Stimulated activated effector memory CD8-positive, alpha-beta T cell treated with anti-CD3 and anti-CD28 coated beads, Interleukin-12 subunit alpha, Interleukin-12 subunit beta, amount 100 ng/mL, for 72 hours (primary cell): Measurements from ENCODE around the gene RBM47.
"Not testable (repeated sequence)": the region's sequence is repeated elsewhere in the genome, so short reads cannot be mapped to it uniquely, and the experiment has no call there.

ENCODE experiments used
- ATAC-seq: fragments of 150-1000 bp; cut with Tn5 transposase; 2 replicates; pipeline ENCODE4 v1.10.0; 2021
- DNase-seq, 2 donors: peaks; one replicate each; pipeline ENCODE4 v3.0.0; 2021 to 2022; ENCODE audit warnings: low spot score in 2 of 2
- H3K27ac Mint-ChIP-seq: one replicate; pipeline ENCODE4 v1.8.0; 2022; ENCODE audit warnings: mild to moderate bottlenecking, mixed read lengths
- H3K36me3 Mint-ChIP-seq: one replicate; pipeline ENCODE4 v1.8.0; 2022; ENCODE audit warnings: mild to moderate bottlenecking, mixed read lengths
- H3K4me1 Mint-ChIP-seq: one replicate; pipeline ENCODE4 v1.8.0; 2022; ENCODE audit warnings: mixed read lengths
- H3K4me3 Mint-ChIP-seq: one replicate; pipeline ENCODE4 v1.8.0; 2022; ENCODE audit warnings: mild to moderate bottlenecking, mixed read lengths
- H3K9me3 Mint-ChIP-seq: one replicate; pipeline ENCODE4 v1.8.0; 2022; ENCODE audit warnings: mixed read lengths

RBM47 gene

DNA sequence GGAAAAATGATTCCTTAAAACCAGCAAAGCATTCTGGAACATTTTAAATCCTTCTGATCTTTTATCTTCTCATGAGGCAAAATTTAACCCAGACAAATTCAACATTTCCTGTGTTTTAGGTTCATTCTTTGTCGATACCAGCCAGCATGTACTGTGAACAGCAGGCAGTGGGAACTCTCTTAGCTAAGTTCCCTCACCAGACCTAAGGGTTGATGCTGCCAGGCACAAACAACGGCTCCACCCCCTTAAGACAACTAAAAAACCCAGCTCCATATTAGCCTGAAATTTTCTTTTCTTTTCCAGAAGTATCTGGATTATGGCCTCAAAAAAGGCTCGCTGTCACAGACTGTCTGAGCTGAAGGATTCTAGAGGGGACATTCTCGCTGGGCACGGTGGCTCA is 2.4 kb upstream of the RBM47 start:
- H3K4me1 Mint-ChIP-seq: peaks cover 14% of the 10 kb centered on the region
- ATAC-seq: no peak
- no peak overlapping the region for H3K4me3 Mint-ChIP-seq
- no peak for DNase-seq
- no peaks in the 10 kb centered on the region for H3K9me3 Mint-ChIP-seq
- H3K27ac Mint-ChIP-seq: no peak overlapping the region
- H3K36me3 Mint-ChIP-seq: no peaks in the 10 kb centered on the region

DNA sequence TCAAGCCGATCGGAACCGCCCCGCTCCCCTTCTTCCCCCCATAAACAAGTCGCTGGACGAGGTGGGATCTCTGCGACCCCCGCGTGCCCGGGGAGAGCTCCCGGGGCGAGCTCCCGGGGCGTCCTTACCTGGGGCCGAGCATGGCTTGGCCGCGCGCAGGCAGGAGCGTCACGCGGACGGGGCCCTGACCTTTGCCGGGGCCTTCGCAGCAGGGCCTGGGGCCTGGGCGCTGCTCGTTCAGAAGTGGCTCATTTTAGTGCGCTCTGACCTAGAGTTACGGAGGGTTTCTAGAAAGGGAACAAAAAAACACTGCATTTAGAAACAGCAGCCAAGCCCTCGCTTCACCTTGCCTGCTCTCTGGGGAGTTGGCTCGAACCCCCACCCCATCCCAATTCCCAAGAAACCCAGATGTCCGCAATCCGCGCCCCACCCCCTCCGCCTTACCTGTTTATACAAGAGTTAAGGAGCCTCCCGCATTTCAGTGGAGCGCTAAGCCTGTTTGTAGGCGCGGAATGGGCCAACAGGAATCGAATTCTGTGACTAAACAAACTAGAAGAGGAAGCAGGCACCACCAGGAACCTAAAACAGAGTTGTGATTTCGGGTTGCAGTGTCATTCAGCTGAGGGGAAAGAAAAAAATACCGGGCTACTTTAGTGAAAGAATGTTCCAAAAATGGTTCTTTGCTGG is 814 bp upstream of the RBM47 start:
- DNase-seq (no peak), ATAC-seq (no peak)
- Mint-ChIP-seq H3K27ac (no peak overlapping the region), H3K36me3 (no peaks in the 10 kb centered on the region), H3K4me3 (peak overlapping the region; percentile 47), H3K4me1 (peaks cover 14% of the 10 kb centered on the region), H3K9me3 (no peaks in the 10 kb centered on the region)

DNA sequence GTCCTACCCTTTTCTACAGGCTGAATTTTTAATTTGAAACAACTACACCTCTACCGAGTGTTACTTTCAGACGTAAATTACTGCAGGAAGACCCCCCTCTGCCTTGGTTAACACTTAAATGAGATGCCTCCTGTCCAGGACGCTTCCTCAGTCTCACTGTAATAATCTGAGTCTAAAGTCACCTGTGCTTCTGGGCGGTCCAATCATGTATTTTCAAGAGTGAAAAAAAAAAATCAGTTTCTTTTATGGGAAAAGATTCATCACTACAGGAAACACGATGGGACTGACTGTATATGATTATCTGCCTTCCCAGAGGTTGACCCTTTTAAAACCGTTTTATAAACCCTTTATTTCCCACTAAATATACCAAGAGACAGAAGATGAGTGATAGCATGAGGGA is 776 bp downstream of the RBM47 start:
- no peak for DNase-seq
- Mint-ChIP-seq H3K4me3 (peak overlapping the region; percentile 47), H3K9me3 (no peaks in the 10 kb centered on the region), H3K36me3 (no peaks in the 10 kb centered on the region), H3K4me1 (peaks cover 14% of the 10 kb centered on the region), H3K27ac (no peak overlapping the region)
- ATAC-seq: no peak

DNA sequence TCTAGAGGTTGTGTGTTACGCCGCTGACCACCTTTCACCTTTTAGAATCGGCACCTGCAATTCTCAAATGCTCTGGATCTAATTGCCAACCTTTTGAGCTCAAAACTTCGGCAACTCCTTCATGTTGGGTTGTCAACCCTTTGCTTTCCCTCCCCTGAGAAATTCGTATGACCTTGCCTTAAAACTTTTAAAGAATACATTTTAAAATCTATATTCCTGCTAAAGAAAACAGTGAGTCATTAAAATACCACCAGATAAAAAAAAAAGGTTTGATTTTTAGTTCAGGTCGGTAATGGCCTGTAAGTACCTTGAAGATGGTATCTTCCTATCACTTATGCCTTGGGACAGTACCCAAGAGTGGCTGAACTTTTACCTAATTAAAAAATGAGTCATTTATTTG is 1.3 kb downstream of the RBM47 start:
- not testable (repeated sequence) for H3K4me3 Mint-ChIP-seq, H3K9me3 Mint-ChIP-seq, DNase-seq, ATAC-seq, H3K36me3 Mint-ChIP-seq, H3K27ac Mint-ChIP-seq
- H3K4me1 Mint-ChIP-seq: peaks cover 14% of the 10 kb centered on the region

DNA sequence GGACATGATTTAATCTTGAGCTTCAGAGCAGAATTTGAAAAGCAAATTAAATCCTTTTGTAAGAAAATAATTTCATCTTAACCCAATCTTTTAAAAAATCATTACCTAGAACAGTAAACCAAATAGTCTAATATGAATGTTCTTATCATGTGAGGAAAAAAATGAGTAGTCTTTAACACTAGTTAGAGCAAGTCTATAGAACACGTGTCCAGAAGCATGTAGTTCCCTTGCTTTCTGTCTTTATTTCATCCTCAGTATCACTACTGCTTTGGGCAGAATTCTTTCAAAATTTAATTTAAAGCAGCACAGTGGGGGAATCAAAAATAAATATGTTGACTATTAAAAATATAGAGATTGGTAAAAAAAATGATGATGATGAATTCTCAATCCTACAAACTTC is 2.1 kb downstream of the RBM47 start:
- ATAC-seq (no peak), DNase-seq (no peak)
- Mint-ChIP-seq H3K4me3 (no peak overlapping the region), H3K9me3 (no peaks in the 10 kb centered on the region), H3K36me3 (no peaks in the 10 kb centered on the region), H3K27ac (no peak overlapping the region), H3K4me1 (peaks cover 14% of the 10 kb centered on the region)

DNA sequence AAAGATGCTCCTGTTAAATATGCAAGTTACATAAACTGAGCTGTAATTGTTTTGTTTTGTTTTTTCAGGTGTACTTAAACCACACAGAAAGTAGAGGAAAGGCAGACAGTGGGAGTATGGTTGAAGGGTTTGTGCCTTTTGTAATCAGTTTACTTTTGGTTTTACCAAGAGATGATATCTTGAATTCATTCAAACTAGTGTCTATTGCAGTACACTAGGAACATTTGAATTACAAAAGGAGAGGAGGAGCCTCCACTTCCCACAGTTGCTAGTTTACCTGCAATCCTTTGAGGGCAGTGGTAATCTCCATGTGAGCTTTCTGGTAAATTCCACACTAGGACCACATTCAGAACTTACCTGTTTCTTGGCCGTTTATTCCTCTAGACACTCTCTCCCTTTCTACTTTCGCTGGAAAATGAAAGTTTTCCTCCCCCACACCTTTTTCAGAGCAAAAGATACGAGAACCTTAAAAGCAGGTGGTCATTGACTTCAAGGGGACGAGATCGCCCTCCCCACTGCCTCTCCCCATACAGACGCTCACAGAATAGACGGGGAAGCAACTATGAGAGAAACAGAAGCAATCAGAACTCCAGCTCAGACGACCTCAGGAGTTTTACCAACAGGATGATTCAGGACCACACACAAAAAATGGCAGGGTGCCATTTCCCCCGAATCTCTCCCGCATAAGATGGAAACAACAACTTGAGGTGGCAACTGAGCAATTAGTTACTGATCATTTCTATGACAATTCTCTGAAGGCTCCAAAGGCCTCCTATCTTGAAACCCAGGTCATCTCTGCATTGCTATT is 3.3 kb downstream of the RBM47 start:
- ATAC-seq (no peak), DNase-seq (no peak)
- Mint-ChIP-seq H3K4me1 (peaks cover 21% of the 10 kb centered on the region), H3K9me3 (peaks cover 2% of the 10 kb centered on the region), H3K4me3 (no peak overlapping the region), H3K27ac (no peak overlapping the region), H3K36me3 (no peaks in the 10 kb centered on the region)

DNA sequence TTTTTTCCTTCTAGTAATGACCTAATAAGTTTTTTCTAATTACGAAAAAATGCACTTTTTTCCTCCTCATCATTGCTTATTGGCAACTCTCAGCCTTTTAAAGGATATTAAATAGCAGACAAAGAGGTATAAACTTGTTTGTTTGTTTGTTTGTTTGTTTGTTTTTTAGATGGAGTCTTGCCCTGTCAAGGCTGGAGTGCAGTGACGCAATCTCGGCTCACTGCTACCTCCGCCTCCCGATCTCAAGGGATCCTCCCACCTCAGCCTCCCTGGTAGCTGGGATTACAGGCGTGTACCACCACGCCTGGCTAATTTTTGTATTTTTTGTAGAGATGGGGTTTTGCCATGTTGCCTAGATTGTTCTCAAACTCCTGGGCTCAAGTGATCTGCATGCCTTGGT is 6.0 kb downstream of the RBM47 start:
- H3K9me3 Mint-ChIP-seq: peaks cover 2% of the 10 kb centered on the region
- DNase-seq: no peak

DNA sequence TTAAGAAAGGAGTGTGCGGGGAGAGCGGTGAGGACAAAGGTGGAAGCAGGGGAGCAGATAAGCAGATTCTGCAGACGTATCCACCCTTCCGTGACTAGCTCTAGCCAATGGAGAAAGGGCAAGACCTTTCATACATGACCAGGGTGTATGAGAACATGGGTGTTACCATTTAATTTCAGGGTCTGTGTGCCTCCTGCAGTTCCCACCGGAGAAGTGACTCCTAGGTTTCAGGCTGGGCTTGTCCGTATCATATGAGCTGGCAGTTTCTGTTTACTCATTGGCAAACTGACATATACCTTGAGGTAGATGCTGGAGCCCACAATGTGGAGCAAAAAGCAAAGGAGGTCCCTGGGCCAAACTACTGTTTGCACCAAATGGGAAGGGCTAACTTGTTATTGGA is 6.8 kb downstream of the RBM47 start:
- no peak overlapping the region for H3K4me3 Mint-ChIP-seq
- DNase-seq: no peak

More for the DNA sequence above, 6.0 kb downstream of the RBM47 start:
- Mint-ChIP-seq H3K27ac (no peak overlapping the region), H3K4me1 (peaks cover 7% of the 10 kb centered on the region), H3K36me3 (no peaks in the 10 kb centered on the region), H3K4me3 (no peak overlapping the region)
- no peak for ATAC-seq

DNA sequence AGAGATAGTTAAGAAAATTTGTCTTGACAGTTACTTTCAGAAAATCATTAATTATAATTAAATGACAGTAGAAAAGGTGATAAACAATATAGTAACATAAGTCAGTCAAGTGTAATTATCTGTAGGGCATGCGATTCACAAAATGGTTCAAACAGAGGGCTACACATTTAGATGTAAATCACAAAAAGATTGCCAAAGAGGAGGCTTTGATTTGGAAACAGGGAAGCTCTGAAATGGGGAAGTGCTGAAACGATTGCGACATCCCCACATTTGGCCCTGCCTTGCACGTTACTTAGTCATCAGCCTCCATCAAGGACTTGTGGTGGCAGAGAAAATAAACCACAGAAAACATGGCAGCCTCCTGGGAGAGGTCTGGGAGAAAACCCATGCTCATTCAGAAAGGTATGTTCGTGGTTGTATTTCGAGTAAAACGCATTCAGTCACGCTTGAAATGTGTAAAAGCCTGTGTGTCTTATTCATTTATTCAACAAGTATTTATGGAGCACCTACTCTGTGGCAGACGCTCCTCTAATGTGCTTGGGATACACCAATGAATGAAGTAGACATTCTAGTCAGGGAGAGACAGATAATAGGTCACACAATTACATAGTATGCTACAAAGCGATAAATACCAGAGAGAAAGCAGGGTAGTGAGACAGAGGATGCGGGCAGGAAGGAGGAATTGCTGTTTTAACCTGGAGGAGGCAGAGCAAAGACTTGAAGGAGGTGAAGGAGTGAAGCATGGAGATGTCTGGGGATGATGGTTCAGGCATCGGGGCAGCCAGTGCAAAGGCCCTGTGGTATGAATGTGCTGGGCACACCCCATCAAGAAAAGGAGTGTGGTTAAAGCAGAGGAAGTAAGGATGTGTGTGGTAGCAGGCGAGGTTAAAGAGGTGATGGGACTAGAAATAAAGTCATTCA is 7.8 kb downstream of the RBM47 start:
- Mint-ChIP-seq H3K9me3 (peaks cover 2% of the 10 kb centered on the region), H3K36me3 (no peaks in the 10 kb centered on the region), H3K4me3 (no peak overlapping the region), H3K4me1 (peaks cover 7% of the 10 kb centered on the region), H3K27ac (no peak overlapping the region)
- no peak for DNase-seq
- ATAC-seq: peak; percentile 53

More for the DNA sequence above, 6.8 kb downstream of the RBM47 start:
- peaks cover 7% of the 10 kb centered on the region for H3K4me1 Mint-ChIP-seq
- no peaks in the 10 kb centered on the region for H3K36me3 Mint-ChIP-seq
- H3K27ac Mint-ChIP-seq: no peak overlapping the region
- peaks cover 2% of the 10 kb centered on the region for H3K9me3 Mint-ChIP-seq
- peak; percentile 42 for ATAC-seq

DNA sequence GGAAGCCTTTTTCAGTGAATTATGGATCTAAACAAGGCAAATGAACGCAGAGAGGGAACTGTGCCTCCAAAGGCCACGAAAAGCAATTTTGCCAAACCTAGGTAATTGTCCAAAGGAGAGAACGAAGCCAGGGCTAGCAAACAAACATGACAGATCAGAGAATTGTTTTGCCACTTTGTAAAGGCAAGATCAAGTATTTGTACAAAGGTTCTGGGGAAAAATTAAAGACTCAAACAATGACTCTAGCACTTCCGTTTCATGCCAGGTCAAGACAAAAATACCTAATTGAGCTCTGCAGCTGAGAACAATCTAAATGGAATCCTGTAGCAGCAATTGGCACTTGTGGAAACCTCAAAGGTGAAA is 8.5 kb downstream of the RBM47 start:
- H3K36me3 Mint-ChIP-seq: no peaks in the 10 kb centered on the region
- H3K27ac Mint-ChIP-seq: no peak overlapping the region
- DNase-seq (no peak), ATAC-seq (no peak)
- no peak overlapping the region for H3K4me3 Mint-ChIP-seq
- peaks cover 7% of the 10 kb centered on the region for H3K4me1 Mint-ChIP-seq
- H3K9me3 Mint-ChIP-seq: peaks cover 2% of the 10 kb centered on the region

DNA sequence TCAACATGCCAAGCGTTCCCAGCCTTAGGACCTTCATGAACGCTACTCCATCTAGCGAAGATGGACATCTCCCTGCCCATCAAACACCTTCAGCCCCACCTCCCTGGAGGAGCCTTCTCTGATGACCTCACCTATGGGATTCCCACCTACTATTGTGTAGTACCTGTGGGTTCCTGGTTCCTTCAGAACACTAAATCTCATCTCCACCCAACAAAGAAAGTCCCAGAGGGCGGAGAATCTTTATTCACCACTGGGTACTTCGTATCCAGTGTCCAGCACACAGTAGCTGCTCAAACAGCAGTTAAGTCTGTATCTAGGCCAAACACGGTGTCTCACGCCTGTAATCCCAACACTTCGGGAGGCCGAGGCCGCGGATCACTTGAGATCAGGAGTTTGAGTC is 10.1 kb downstream of the RBM47 start:
- Mint-ChIP-seq H3K36me3 (no peaks in the 10 kb centered on the region), H3K4me1 (peaks cover 7% of the 10 kb centered on the region), H3K27ac (no peak overlapping the region), H3K4me3 (no peak overlapping the region), H3K9me3 (peaks cover 2% of the 10 kb centered on the region)
- ATAC-seq (no peak), DNase-seq (no peak)

DNA sequence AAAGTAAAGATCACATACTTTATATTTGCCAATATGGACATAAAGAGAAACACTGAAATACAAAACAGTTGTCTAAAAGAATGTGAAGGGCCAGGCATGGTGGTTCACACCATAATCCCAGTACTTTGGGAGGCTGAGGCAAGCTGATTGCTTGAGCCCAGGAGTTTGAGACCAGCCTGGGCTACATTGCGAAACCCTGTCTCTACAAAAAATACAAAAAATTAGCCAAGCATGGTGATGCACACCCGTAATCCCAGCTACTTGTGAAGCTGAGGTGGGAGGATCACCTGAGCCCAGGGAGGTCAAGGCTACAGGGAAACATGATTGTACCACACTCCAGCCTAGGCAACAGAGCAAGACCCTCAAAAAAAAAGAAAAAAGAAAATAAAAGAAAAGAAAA is 11.8 kb downstream of the RBM47 start:
- Mint-ChIP-seq H3K36me3 (no peaks in the 10 kb centered on the region), H3K4me3 (no peak overlapping the region), H3K27ac (no peak overlapping the region), H3K9me3 (peaks cover 2% of the 10 kb centered on the region), H3K4me1 (peaks cover 7% of the 10 kb centered on the region)
- ATAC-seq: no peak
- DNase-seq: no peak

DNA sequence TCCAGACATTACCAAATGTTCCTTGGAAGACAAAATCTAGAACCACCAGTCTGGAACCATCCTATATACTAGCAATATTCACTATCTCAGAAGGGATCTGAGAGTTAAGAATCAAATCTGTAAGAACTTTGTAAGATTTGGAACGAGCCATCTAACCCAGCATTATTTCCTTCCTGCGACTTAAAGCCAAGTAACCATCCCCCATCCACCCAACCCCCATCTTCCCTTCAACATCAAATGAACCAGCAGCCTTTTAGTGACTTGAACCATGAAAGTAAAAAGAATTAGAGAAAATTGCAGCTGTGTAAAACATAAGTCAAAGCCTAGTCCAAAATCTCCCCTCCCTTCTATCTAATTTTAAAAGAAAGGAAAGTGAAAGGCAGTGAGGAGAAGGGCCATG is 15.6 kb downstream of the RBM47 start:
- Mint-ChIP-seq H3K9me3 (no peaks in the 10 kb centered on the region), H3K4me3 (no peak overlapping the region), H3K36me3 (no peaks in the 10 kb centered on the region), H3K27ac (no peak overlapping the region), H3K4me1 (no peaks in the 10 kb centered on the region)
- DNase-seq (no peak), ATAC-seq (no peak)

DNA sequence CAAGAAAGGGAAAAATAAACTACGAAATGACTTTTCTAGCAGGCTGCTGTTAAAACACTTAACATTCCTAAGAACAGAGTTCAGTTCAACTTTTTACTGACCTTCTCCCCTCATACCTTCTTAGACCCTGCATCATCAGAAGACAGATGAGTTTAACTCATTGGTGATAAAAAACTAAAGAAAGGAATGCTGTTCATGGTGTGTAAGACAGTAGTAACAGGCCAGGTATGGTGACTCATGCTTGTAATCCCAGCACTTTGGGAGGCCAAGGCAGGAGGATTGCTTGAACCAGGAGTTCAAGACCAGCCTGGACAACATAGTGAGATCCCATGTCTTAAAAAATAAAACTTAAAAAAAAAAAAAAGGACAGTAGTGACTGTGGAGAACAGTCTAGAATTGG is 16.2 kb downstream of the RBM47 start:
- Mint-ChIP-seq H3K4me3 (no peak overlapping the region), H3K27ac (no peak overlapping the region), H3K9me3 (no peaks in the 10 kb centered on the region)

DNA sequence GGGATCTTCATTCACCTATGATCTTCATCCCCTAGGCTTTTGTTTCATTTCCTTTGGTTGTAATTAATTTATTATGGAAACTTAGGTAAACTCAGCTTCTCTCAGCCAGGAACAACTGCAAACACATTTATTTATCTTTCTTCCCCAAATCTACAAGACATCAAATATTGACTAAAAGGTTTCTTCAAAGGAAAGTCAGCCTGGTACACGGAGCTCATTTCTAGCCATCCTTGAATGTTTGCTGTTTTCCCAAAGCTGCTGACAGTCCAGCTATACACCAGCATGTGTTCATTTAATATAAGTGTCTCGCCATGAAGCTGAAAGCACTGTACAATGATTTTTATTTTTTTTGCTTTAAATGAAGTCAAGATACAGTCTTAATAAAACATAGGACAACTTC is 16.8 kb downstream of the RBM47 start:
- ATAC-seq (no peak), DNase-seq (no peak)
- Mint-ChIP-seq H3K4me3 (no peak overlapping the region), H3K9me3 (no peaks in the 10 kb centered on the region), H3K4me1 (no peaks in the 10 kb centered on the region), H3K27ac (no peak overlapping the region), H3K36me3 (no peaks in the 10 kb centered on the region)

More for the DNA sequence above, 16.2 kb downstream of the RBM47 start:
- no peak for ATAC-seq
- no peaks in the 10 kb centered on the region for H3K4me1 Mint-ChIP-seq
- H3K36me3 Mint-ChIP-seq: no peaks in the 10 kb centered on the region
- DNase-seq: no peak
